H7 (cell line): ENCODE results near the gene BAK1. TPM values are rescaled to one million over a fixed set of nuclear protein-coding genes. Genes with fewer than 3 reads are reported as not detected.
"Not testable (repeated sequence)": the region's sequence is repeated elsewhere in the genome, so short reads cannot be mapped to it uniquely, and the experiment has no call there.

Experiments used
- DNase-seq: peaks from one replicate; pipeline ENCODE4 v3.0.0; 2012
- H3K27me3 ChIP-seq: 2 replicates; pipeline ENCODE4 v1.6.0; 2011; ENCODE audit warnings: mild to moderate bottlenecking, low read length; ENCODE audit not compliant: control insufficient read depth, insufficient read depth
- H3K36me3 ChIP-seq: replicated peaks from 2 replicates; pipeline ENCODE4 v1.5.1; 2011; ENCODE audit warnings: low read length; ENCODE audit not compliant: control insufficient read depth, insufficient read depth
- H3K4me3 ChIP-seq: 2 replicates; pipeline ENCODE4 v1.5.1; 2011; ENCODE audit warnings: low read depth, mild to moderate bottlenecking, control low read depth, low read length, moderate library complexity; ENCODE audit not compliant: insufficient read depth
- total RNA-seq: library from RNA; depleted of rRNA; stranded (reverse); fragments of >200 nt; shearing (Covaris generic); gene quantifications from 2 replicates; pipeline ENCODE4 v1.2.3, GENCODE V29; 2014

The BAK1 gene
- total RNA-seq, 1 experiment from 2014 or later, result 45.9 TPM

DNA sequence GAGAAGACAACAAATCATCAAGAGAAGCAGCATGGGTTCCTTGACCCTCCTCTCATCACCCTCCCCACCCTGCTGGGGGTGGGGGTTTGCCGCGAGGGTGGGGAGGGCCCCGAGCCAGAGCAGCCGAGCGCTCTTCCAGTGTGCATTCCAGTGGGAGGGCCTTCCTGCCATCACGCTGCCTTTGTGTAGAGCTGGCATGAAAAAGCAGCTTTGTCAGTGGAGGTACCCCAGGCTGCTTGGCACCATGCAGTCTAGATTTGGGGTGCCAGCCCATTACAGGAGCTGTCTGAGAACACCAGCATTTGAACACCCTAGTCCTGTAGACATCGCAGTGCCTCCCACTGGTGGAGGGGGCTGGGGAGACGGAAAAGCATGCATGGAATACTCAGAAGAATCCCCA, 12.2 kb downstream of the BAK1 start:
- H3K27me3 ChIP-seq, result no peaks in the 10 kb centered on the region
- peak; percentile 54 for DNase-seq
- H3K36me3 ChIP-seq, result no peaks in the 10 kb centered on the region

GRCh38 chr6:33566182-33567084, 13.6 kb downstream of the BAK1 start:
- Histone ChIP-seq H3K36me3 (no peaks in the 10 kb centered on the region), H3K27me3 (no peaks in the 10 kb centered on the region), H3K4me3 (no peak overlapping the region)
- DNase-seq, result no peak

More for the DNA sequence above, 12.2 kb downstream of the BAK1 start:
- H3K4me3 ChIP-seq, result no peak overlapping the region

DNA sequence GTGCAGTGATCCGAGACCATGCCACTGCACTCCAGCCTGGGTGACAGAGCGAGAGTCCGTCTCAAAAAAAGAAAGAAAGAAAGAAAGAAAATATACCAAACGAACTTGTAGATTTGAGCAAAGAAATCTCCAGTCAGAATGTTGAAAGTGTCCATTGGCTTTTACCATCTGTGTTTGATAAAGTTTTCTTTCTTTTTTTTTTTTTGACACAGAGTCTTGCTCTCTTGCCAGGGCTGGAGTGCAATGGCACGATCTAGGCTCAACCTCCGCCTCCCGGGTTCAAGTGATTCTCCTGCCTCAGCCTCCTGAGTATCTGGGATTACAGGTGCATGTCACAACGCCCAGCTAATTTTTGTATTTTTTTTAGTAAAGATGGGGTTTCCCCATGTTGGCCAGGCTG, 21.3 kb downstream of the BAK1 start:
- Histone ChIP-seq H3K27me3 (no peaks in the 10 kb centered on the region), H3K4me3 (no peak overlapping the region), H3K36me3 (no peaks in the 10 kb centered on the region)
- no peak for DNase-seq

DNA sequence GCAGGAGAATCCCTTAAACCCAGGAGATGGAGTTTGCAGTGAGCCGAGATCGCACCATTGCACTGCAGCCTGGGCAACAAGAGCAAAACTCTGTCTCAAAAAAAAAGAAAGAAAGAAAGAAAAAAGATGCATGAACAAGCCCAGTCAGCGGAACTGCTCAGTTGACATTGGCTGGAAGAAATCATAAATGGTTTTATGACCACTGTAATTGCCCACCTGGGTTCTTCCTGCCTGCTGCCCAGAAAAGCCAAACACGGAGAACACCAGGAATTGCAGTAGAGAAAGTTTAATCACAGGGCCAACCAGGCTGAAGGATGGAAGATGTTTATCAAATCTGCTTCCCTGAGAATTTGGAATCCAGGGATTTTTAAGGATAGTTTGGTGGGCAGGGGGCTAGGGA, 22.7 kb downstream of the BAK1 start:
- no peak for DNase-seq

DNA sequence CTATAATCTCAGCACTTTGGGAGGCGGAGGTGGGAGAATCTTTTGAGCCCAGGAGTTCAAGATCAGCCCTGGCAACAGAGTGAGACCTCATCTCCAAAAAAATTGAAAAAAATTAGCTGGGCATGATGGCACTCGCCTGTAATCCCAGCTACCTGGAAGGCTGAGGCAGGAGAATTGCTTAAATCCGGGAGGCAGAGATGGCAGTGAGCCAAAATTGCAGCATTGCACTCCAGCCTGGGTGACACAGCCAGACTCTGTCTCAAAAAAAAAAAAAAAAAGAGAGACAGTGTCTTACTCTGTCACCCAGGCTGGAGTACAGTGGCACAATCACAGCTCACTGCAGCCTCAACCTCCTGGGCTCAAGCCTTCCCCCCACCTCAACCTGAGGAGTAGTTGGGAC, 27.2 kb downstream of the BAK1 start:
- not testable (repeated sequence) for DNase-seq, H3K36me3 ChIP-seq, H3K4me3 ChIP-seq, H3K27me3 ChIP-seq

More for the DNA sequence above, 22.7 kb downstream of the BAK1 start:
- no peak overlapping the region for H3K4me3 ChIP-seq
- no peaks in the 10 kb centered on the region for H3K36me3 ChIP-seq
- H3K27me3 ChIP-seq, result no peaks in the 10 kb centered on the region

DNA sequence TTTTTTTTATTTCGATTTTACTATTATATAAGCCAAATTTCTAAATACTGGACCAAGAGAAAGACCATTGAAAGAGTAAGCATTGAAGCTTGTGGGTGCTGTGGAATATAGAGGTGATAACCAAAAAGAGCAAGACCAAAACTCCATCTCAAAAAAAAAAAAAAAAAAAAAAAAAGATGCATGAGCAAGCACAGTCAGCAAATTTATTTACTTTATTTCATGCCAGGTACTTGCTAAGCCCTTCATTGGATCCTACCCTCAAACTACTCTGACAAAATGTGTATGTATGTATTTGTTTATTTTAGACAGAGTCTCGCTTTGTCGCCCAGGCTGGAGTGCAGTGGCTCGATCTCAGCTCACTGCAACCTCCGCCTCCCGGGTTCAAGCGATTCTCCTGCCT, 27.8 kb downstream of the BAK1 start:
- no peaks in the 10 kb centered on the region for H3K27me3 ChIP-seq
- H3K36me3 ChIP-seq, result no peaks in the 10 kb centered on the region
- DNase-seq, result no peak
- no peak overlapping the region for H3K4me3 ChIP-seq

DNA sequence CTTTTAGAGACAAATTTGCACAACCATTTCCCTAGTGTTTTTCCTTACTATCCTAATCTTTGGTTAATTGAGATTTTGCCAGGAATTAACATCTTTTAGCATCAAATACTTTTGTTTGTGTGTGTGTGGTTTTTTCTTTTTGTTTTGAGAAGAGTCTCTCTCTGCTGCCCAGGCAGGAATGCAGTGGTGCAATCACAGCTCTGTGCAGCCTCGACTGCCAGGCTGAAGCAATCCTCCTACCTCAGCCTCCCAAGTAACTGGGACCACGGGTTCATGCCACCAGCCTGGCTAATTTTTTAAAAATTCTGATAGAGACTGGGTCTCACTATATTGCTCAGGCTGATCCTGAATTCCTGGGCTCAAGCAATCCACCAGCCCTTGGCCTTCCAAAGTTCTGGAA, 28.5 kb downstream of the BAK1 start:
- Histone ChIP-seq H3K36me3 (no peaks in the 10 kb centered on the region), H3K27me3 (no peaks in the 10 kb centered on the region), H3K4me3 (no peak overlapping the region)
- no peak for DNase-seq

DNA sequence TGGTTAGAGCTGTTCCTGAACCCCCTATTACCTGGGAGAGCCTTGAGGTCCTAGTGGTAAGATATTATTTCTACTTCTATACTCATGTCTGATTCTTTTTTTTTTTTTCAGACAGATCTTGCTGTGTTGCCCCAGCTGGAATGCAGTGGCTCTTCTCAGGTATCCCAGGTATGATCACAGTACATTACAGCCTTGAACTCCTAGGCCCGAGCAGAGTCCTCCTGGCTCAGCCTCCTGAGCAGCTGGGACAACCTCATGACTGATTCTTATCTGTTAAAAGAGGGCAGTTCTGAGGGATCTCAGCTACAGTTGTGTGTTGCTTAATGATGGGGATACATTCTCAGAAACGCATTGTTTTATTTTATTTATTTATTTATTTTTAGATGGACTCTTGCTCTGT, 30.2 kb downstream of the BAK1 start:
- no peak overlapping the region for H3K4me3 ChIP-seq
- no peak for DNase-seq
- no peaks in the 10 kb centered on the region for H3K36me3 ChIP-seq
- H3K27me3 ChIP-seq, result no peaks in the 10 kb centered on the region

- no peak for DNase-seq
- Histone ChIP-seq H3K4me3 (no peak overlapping the region), H3K27me3 (no peaks in the 10 kb centered on the region), H3K36me3 (no peaks in the 10 kb centered on the region)
Observed at GRCh38 chr6:33549196-33549595, 30.9 kb downstream of the BAK1 start.

GRCh38 chr6:33547499-33547898, 32.6 kb downstream of the BAK1 start:
- Histone ChIP-seq H3K4me3 (no peak overlapping the region), H3K27me3 (no peaks in the 10 kb centered on the region), H3K36me3 (no peaks in the 10 kb centered on the region)
- DNase-seq, result no peak

- Histone ChIP-seq H3K36me3 (no peaks in the 10 kb centered on the region), H3K4me3 (no peak overlapping the region), H3K27me3 (no peaks in the 10 kb centered on the region)
- DNase-seq, result no peak
Observed at GRCh38 chr6:33546766-33547165, 33.3 kb downstream of the BAK1 start.

DNA sequence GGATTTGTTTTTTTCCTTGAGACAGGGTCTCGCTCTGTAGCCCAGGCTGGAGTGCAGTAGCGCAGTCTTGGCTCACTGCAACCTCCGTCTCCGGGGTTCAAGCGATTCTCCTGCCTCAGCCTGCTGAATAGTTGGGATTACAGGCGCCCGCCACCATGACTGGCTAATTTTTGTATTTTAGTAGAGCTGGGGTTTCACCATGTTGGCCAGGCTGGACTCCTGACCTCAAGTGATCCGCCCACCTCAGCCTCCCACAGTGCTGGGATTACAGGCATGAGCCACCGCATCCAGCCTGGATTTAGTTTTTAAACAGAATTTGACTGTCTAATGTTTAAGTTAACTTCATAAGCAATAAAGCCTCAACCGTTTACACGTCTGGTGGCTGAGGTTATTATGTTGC, 34.8 kb downstream of the BAK1 start:
- not testable (repeated sequence) for DNase-seq, H3K4me3 ChIP-seq, H3K36me3 ChIP-seq, H3K27me3 ChIP-seq

DNA sequence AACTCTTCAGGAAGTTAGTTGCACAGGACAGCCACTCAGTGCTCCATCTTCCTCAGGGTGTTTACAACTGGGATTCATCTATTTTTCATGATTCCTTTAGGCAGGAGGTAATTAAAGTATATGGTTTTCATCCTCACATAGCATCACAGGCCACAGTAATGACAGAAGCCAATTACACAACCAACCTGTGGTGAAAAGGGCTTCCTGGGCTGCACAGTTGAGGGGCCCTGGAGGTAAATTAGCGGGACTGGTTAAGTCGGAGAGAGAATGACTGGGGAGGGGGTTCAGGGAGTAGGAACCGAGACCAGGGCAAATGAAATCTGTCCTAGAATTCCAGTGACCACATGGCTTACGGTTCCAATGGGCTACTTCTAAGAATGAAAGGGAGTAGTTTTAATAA, 37.0 kb downstream of the BAK1 start:
- Histone ChIP-seq H3K4me3 (no peak overlapping the region), H3K36me3 (no peaks in the 10 kb centered on the region), H3K27me3 (no peaks in the 10 kb centered on the region)
- DNase-seq, result no peak

- no peaks in the 10 kb centered on the region for H3K36me3 ChIP-seq
- H3K27me3 ChIP-seq, result no peaks in the 10 kb centered on the region
- H3K4me3 ChIP-seq, result no peak overlapping the region
- no peak for DNase-seq
Observed at GRCh38 chr6:33540768-33541167, 39.3 kb downstream of the BAK1 start.

DNA sequence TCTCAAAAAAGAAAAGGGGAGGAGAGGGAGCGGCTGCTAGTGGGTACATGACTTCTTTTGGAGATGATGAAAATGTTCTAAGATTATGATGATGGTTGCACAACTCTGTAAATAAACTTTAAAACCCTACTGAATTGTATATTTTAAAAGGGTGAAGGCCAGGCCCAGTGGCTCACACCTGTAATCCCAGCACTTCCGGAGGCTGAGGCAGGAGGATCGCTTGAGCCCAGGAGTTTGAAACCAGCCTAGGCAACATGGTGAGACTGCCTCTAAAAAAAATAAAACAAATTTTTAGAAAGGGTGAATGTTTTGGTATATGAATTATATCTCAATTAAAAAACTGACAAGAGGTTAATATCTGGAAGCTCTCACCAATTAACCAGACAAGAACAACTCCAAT, 45.4 kb downstream of the BAK1 start:
- Histone ChIP-seq H3K27me3 (no peaks in the 10 kb centered on the region), H3K36me3 (no peaks in the 10 kb centered on the region), H3K4me3 (no peak overlapping the region)
- no peak for DNase-seq
